Omental fat pad (tissue), 4 donors: ENCODE results near the gene ANKS4B. TPM values are rescaled to one million over a fixed set of nuclear protein-coding genes. Genes with fewer than 3 reads are reported as not detected.
"Not testable (repeated sequence)": the region's sequence is repeated elsewhere in the genome, so short reads cannot be mapped to it uniquely, and the experiment has no call there.

Experiments
- ATAC-seq: fragments of 150-250 bp; one replicate; pipeline ENCODE4 v1.9.1; 2016; ENCODE audit warnings: mild to moderate bottlenecking, moderate library complexity; ENCODE audit not compliant: low FRiP score
- DNase-seq: peaks from one replicate; pipeline ENCODE4 v3.0.0-alpha.2; 2019; ENCODE audit warnings: low spot score
- total RNA-seq, 4 donors: library from RNA; depleted of rRNA; stranded (reverse); fragments of >200 nt; gene quantifications; one replicate each; pipeline ENCODE4 v1.1.0, GENCODE V29; 2016
- TF ChIP-seq, protein P1 (sequence below), 3 donors: fragments of 450-650 bp; IDR thresholded peaks; one replicate each; pipeline ENCODE4 v1.5.1; 2016 to 2017; ENCODE audit warnings: antibody characterized with exemption in 3 of 3, mild to moderate bottlenecking in 3 of 3, moderate library complexity in 2 of 3

Gene ANKS4B
- total RNA-seq, 4 donors from 2014 or later, result not detected

DNA sequence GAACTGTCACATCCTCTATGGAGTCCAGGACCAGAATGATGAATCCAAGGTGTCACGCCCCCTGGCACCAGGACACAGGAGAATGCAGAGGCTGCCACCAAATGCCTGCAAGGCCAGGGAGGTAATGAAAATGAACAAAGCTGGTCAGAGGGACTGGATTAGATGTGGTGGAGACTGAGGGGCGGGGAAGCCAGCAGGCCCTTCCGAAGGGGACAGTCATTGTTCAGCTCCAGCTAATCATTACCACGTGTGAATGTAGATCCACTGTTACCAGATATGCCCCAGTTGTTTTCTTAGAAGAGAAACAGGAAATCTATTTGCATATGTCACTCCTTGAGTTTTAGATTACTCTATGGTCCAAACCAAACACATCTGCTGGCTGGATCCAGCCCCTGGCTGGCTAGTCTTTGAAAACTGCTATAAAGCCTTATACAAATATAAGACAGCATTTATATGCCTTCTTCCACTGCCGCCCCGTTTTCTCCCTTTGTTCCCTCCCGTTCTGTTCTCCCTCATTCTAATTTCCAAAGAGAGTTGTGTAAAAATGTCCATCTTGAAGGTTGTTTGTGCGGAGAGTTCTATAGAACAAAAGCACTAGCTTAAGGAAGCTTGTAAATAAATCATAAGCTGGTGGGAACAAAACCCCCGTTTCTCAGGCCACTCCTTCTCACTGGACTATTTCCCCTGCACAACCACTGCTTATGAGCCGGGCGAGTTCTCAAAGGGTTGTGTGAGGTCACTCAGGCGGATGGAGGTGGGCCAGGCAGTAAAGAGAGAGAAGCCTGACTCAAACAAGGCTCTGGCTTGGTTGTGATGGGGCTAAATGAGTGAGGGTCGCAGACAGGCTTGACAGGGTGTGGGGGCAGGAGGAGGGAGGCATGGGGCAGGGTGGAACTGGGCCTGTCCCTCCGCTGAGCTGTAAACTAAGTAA is 30.4 kb downstream of the ANKS4B start:
- ATAC-seq (no peak), DNase-seq (no peak)

DNA sequence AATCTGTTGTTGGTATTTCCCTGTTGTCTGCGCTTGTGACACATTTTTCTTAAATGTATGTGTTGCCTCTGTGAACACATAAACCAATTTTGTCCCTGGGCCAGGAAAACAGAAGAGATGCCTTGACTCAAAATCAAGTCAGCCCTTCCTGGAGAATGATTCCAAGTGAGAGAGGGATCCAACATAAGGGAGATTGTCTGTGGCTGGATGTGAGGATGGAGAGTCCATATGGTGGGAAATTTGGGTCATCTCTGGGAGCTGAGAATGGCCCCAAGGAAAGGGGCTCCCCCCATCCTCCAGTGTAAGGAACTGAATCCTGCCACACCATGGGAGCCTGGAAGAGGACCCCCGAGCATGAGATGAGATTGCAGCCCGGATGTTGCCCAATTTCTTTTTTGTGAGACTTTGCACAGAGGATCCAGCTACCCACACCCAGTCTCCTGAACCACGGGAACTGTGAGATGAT is 31.1 kb downstream of the ANKS4B start:
- ATAC-seq, result no peak
- TF ChIP-seq, protein P1, sequence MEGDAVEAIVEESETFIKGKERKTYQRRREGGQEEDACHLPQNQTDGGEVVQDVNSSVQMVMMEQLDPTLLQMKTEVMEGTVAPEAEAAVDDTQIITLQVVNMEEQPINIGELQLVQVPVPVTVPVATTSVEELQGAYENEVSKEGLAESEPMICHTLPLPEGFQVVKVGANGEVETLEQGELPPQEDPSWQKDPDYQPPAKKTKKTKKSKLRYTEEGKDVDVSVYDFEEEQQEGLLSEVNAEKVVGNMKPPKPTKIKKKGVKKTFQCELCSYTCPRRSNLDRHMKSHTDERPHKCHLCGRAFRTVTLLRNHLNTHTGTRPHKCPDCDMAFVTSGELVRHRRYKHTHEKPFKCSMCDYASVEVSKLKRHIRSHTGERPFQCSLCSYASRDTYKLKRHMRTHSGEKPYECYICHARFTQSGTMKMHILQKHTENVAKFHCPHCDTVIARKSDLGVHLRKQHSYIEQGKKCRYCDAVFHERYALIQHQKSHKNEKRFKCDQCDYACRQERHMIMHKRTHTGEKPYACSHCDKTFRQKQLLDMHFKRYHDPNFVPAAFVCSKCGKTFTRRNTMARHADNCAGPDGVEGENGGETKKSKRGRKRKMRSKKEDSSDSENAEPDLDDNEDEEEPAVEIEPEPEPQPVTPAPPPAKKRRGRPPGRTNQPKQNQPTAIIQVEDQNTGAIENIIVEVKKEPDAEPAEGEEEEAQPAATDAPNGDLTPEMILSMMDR (IDR thresholded peaks at IDR 0.05), result no peak
- no peak for DNase-seq

More for the DNA sequence above, 30.4 kb downstream of the ANKS4B start:
- TF ChIP-seq, protein P1 (IDR thresholded peaks at IDR 0.05), result no peak

DNA sequence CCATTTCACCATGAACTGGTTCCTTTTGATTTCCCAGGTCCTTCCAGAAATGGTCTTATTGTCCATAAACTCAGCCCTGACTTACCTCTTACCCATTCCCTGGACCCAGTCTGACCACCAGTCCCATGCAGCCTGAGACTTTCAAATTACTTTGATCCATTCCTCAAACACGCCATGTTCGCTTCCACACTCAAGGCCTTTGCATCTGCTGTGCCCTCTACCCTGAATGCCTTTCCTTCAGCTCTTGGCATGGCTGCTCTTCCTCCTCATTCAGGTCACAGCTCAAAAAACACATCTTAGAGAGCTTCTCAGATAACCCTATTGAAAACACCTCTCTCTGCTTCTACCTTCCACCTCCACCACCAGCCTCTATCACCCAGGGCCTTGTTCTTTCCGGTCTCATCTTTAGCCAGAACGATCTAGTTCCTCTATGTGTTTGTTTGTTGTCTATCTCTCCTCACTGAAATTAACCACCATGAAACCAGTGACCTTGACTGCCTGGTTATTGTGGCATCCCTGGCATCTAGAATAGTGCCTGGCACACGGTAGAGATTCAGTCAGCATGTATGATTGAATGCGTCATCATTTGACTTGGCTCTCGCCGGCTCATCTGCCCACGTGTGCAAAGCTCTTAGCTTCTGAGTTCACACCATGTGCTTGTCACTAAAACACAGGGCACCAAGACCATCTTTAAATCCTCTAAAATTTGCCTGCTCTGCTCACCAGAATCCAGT is 31.8 kb downstream of the ANKS4B start:
- no peak for DNase-seq
- TF ChIP-seq, protein P1 (IDR thresholded peaks at IDR 0.05), result no peak
- no peak for ATAC-seq

DNA sequence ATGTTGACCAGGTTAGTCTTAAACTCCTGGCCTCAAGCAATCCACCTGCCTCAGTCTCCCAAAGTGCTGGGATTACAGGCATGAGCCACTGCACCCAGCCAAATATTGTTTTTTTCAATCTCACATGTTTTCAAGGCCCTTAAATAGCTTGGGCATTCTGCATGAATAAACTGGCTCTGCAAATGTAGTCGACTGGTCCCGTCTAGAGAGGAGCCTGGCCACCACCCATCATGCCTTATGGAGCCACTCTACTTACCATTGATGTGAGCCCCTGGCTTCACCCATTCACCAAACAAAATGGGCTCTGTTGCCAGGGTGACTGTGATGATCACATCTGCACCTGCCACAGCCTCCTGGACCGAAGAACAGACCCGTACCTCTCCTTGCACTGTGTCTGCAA is 33.8 kb downstream of the ANKS4B start:
- ATAC-seq (no peak), DNase-seq (no peak)
- TF ChIP-seq, protein P1 (IDR thresholded peaks at IDR 0.05), result no peak

DNA sequence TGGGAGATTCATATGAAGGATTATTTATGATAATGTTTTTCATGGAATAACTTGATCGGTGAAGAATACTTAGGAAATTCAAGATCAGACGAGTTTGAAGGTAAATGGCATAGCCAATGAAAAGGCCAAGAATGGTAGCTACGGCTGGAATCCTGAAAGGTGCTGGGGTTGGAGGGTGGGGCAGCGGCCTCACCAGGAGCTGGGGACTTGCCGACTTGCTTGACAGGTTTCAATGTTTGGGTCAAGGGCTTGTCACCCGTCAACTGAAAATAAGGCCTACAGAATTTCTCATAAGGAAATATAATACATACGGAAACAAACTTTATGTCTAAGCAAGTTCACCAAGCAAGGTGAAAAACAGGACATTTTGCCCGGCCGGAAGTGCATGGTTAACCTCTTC is 34.7 kb downstream of the ANKS4B start:
- TF ChIP-seq, protein P1 (IDR thresholded peaks at IDR 0.05), result no peak
- DNase-seq (no peak), ATAC-seq (no peak)

DNA sequence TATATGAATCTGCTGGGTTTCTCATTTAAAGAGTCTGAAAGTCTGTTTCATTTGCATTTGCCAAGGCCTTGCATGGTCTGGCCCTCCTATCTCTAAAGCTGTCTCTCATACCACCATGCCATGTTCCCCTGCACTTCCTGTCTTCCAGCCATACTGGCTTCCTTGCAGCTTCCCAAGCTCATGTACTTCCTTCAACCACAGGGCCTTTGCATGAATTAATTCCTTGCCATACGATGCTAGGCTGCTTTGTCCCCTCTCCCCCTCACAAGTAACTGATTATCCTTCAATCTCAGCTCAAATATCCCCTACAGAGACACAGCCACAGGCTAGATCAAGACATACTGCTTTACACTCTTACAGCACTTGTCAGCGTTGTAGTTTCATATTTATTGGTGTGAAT is 38.8 kb downstream of the ANKS4B start:
- DNase-seq (no peak), ATAC-seq (no peak)
- TF ChIP-seq, protein P1 (IDR thresholded peaks at IDR 0.05), result no peak

DNA sequence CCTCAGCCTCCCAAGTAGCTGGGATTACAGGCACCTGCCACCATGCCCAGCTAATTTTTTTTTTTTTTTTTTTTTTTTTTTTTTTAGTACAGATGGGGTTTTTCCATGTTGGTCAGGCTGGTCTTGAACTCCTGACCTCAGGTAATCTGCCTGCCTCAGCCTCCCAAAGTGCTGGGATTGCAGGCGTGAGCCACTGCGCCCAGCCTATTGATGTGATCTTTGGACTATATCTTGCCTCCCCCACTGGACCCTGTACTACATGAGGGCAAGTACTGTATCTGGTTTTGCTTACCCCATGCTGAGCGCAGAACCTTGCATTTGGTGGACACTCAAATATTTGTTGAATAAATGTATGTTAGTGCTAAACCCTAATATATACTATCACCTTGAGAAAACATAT is 39.3 kb downstream of the ANKS4B start:
- not testable (repeated sequence) for ATAC-seq, DNase-seq
